K562 (cell line): ENCODE data around the gene MAP2K7. TPM values are rescaled to one million over a fixed set of nuclear protein-coding genes. Genes with fewer than 3 reads are reported as not detected.

Experiments used
- ATAC-seq: fragments of 200-7000 bp; cut with Tn5 transposase; 3 replicates; pipeline ENCODE4 v1.9.1; 2020; ENCODE audit warnings: moderate library complexity
- BruUV-seq: library from RNA; stranded (reverse); fragments of 400-500 nt; replicated peaks from 2 replicates; lab custom pipeline; 2021; lab: Mats Ljungman, UMichigan
- CTCF ChIA-PET: fragments of 300-600 bp; formaldehyde crosslinking; extraction: SDS; loops from one replicate; lab custom pipeline; 2021; ENCODE audit warnings: low intra/inter-chr PET ratio; lab: Yijun Ruan, JAX
- POLR2A ChIA-PET: fragments of 300-600, 350-650 bp; sonication (Branson Sonifier 250); formaldehyde crosslinking; extraction: SDS; loops from one replicate; lab custom pipeline; 2021; ENCODE audit warnings: antibody characterized with exemption, inconsistent platforms; lab: Yijun Ruan, JAX
- DNase-seq, 4 experiments: peaks; one replicate each; pipeline versions ENCODE4 v3.0.0 to v3.0.0-alpha.2; 2011 to 2018; ENCODE audit warnings: low spot score in 3 of 4, mixed read lengths in 3 of 4; ENCODE audit errors: extremely low read depth in 1 of 4
- FAIRE-seq: peaks from 2 replicates; lab custom pipeline; 2011; peaks lifted over from hg19 to GRCh38; lab: Jason Lieb, UNC
- H2AFZ ChIP-seq: 2 replicates; pipeline ENCODE4 v1.6.0; 2011; ENCODE audit warnings: low read depth, low read length, control low read depth, inconsistent platforms
- H3K27ac ChIP-seq: fragments of 200-600 bp; 3 replicates; pipeline ENCODE4 v1.8.0; 2011; ENCODE audit warnings: low read depth, mild to moderate bottlenecking, control low read depth, inconsistent platforms, low read length, moderate library complexity, mixed read lengths; ENCODE audit errors: extremely low read depth
- H3K27me3 ChIP-seq, 2 experiments: fragments of 300-600 bp in 1 of 2; 2 replicates in 1 of 2; 3 replicates in 1 of 2; pipeline versions ENCODE4 v1.6.0 to v1.8.0; 2011; ENCODE audit warnings: inconsistent platforms in 2 of 2, low read length in 2 of 2, mild to moderate bottlenecking in 1 of 2, mixed read lengths in 1 of 2, moderate library complexity in 1 of 2; ENCODE audit not compliant: control insufficient read depth in 2 of 2, insufficient read depth in 2 of 2
- H3K36me3 ChIP-seq: fragments of 300-600 bp; 3 replicates; pipeline ENCODE4 v1.8.0; 2011; ENCODE audit warnings: mild to moderate bottlenecking, low read length, inconsistent platforms; ENCODE audit not compliant: control insufficient read depth, insufficient read depth
- H3K4me1 ChIP-seq, 2 experiments: fragments of 200-600 bp in 1 of 2; replicated peaks in 1 of 2; 2 replicates in 1 of 2; 3 replicates in 1 of 2; pipeline versions ENCODE4 v1.5.1 to v1.8.0; 2011; ENCODE audit warnings: inconsistent platforms in 2 of 2, low read length in 2 of 2, mild to moderate bottlenecking in 1 of 2, mixed read lengths in 1 of 2, moderate library complexity in 1 of 2; ENCODE audit not compliant: control insufficient read depth in 2 of 2, insufficient read depth in 2 of 2
- H3K4me2 ChIP-seq: 2 replicates; pipeline ENCODE4 v1.6.1; 2011; ENCODE audit warnings: low read length, control low read depth, inconsistent platforms, mixed read lengths; ENCODE audit not compliant: insufficient read depth
- H3K4me3 ChIP-seq: fragments of 200-600 bp; sonication (generic), shearing (Covaris generic); 2 replicates; pipeline ENCODE4 v1.5.1; 2016; ENCODE audit warnings: control low read depth, inconsistent platforms
- H3K79me2 ChIP-seq: fragments of 200-600 bp; 3 replicates; pipeline ENCODE4 v1.8.0; 2011; ENCODE audit warnings: low read length, inconsistent platforms; ENCODE audit not compliant: control insufficient read depth, insufficient read depth
- H3K9ac ChIP-seq, 2 experiments: 2 replicates each; pipeline versions ENCODE4 v1.6.0 to v1.6.1; 2011; ENCODE audit warnings: low read depth in 2 of 2, low read length in 2 of 2, control low read depth in 1 of 2, inconsistent platforms in 1 of 2, mild to moderate bottlenecking in 1 of 2, mixed read lengths in 1 of 2; ENCODE audit not compliant: insufficient read depth in 1 of 2
- H3K9me1 ChIP-seq: one replicate; pipeline ENCODE4 v1.6.0; 2011; ENCODE audit warnings: inconsistent platforms, mild to moderate bottlenecking, low read length, moderate library complexity; ENCODE audit not compliant: control insufficient read depth, insufficient read depth
- H3K9me3 ChIP-seq: replicated peaks from 2 replicates; pipeline ENCODE4 v1.5.1; 2011; ENCODE audit warnings: low read depth, low read length, inconsistent platforms; ENCODE audit not compliant: control insufficient read depth, insufficient read depth
- H4K20me1 ChIP-seq: replicated peaks from 2 replicates; pipeline ENCODE4 v1.6.1; 2011; ENCODE audit warnings: low read length, inconsistent platforms, mixed read lengths; ENCODE audit not compliant: control insufficient read depth, insufficient read depth
- CBX2 ChIP-seq: fragments of 200-600 bp; sonication (generic); IDR thresholded peaks from one replicate; pipeline ENCODE4 v1.6.1; 2012; ENCODE audit warnings: mild to moderate bottlenecking, low read length, inconsistent platforms; ENCODE audit not compliant: insufficient read depth, poor library complexity, severe bottlenecking
- E2F5 ChIP-seq: sonication (generic); formaldehyde crosslinking; IDR thresholded peaks from 2 replicates; pipeline ENCODE4 v1.8.0; 2022; ENCODE audit warnings: mild to moderate bottlenecking, missing genetic modification reagents
- HDAC1 ChIP-seq, 2 experiments: fragments of 450-650 bp; IDR thresholded peaks; 2 replicates each; pipeline ENCODE4 v1.6.1; 2016 to 2017; ENCODE audit warnings: inconsistent platforms in 1 of 2, mild to moderate bottlenecking in 1 of 2, moderate library complexity in 1 of 2
- HMGN3 ChIP-seq: IDR thresholded peaks from 2 replicates; pipeline ENCODE4 v1.6.1; 2011; ENCODE audit warnings: borderline replicate concordance, low read depth, mild to moderate bottlenecking, mixed read lengths, low read length; ENCODE audit not compliant: insufficient read length; ENCODE audit errors: extremely low read depth
- HNRNPUL1 ChIP-seq: fragments of 200-400 bp; formaldehyde crosslinking; IDR thresholded peaks from 2 replicates; pipeline ENCODE4 v1.6.1; 2017; ENCODE audit warnings: low read length
- HSF4 ChIP-seq: fragments of 250-450 bp; sonication (Bioruptor Pico); IDR thresholded peaks from 2 replicates; pipeline ENCODE4 v2.1.2; 2022; ENCODE audit warnings: mild to moderate bottlenecking, moderate library complexity, borderline replicate concordance
- MIER1 ChIP-seq: fragments of 450-650 bp; IDR thresholded peaks from 2 replicates; pipeline ENCODE4 v1.6.1; 2016; ENCODE audit warnings: antibody characterized with exemption, mild to moderate bottlenecking, low read depth
- SRSF9 ChIP-seq: fragments of 200-400 bp; formaldehyde crosslinking; IDR thresholded peaks from 2 replicates; pipeline ENCODE4 v1.6.1; 2017; ENCODE audit warnings: low read depth, low read length, borderline replicate concordance
- ZBTB17 ChIP-seq: fragments of 450-650 bp; formaldehyde crosslinking; IDR thresholded peaks from 2 replicates; pipeline ENCODE4 v1.4.0; 2020; ENCODE audit warnings: mild to moderate bottlenecking
- ZNF277 ChIP-seq: fragments of 250-450 bp; sonication (Bioruptor Pico); IDR thresholded peaks from 2 replicates; pipeline ENCODE4 v1.8.0; 2022; ENCODE audit warnings: inconsistent platforms, mild to moderate bottlenecking, moderate library complexity, borderline replicate concordance
- ZNF324 ChIP-seq: fragments of 250-450 bp; sonication (Bioruptor Pico); IDR thresholded peaks from 2 replicates; pipeline ENCODE4 v1.4.0; 2020; ENCODE audit warnings: mild to moderate bottlenecking
- ZNF398 ChIP-seq: fragments of 250-450 bp; sonication (Bioruptor Pico); IDR thresholded peaks from 2 replicates; pipeline ENCODE4 v1.8.0; 2021; ENCODE audit warnings: moderate library complexity, mild to moderate bottlenecking, inconsistent platforms
- ZNF586 ChIP-seq: fragments of 450-650 bp; formaldehyde crosslinking; conservative IDR thresholded peaks from 2 replicates; pipeline ENCODE4 v1.4.0; 2020; ENCODE audit warnings: mild to moderate bottlenecking, moderate library complexity
- ZNF668 ChIP-seq: fragments of 250-450 bp; sonication (Bioruptor Pico); IDR thresholded peaks from 2 replicates; pipeline ENCODE4 v1.8.0; 2022; ENCODE audit warnings: mild to moderate bottlenecking, inconsistent platforms
- WGBS: fragments of 100-300 bp; shearing (Covaris generic); methylation state at CpG from one replicate; pipeline ENCODE4 v1.1.6; 2016; ENCODE audit warnings: low coverage, mixed read lengths; ENCODE audit not compliant: insufficient coverage; ENCODE audit errors: missing lambda C conversion rate; 5-methylcytosine and 5-hydroxymethylcytosine counted together
- in situ Hi-C: fragments of 300-500 bp; cut with MboI; formaldehyde crosslinking; loops from 4 replicates; pipeline ENCODE4 v1.15.0; 2018; ENCODE audit warnings: inconsistent platforms, mixed read lengths
- intact Hi-C: fragments of 100-400 bp; cut with micrococcal nuclease; formaldehyde crosslinking; loops from 2 replicates; pipeline ENCODE4 v1.14.2; 2022
- polyA plus RNA-seq, 8 experiments: library from polyadenylated mRNA; depleted of rRNA in 4 of 8; stranded (reverse) in 5 of 8; unstranded in 3 of 8; fragments of >200 nt; fragmentation: Nextera tagmentation in 2 of 8; fragmentation: Illumina TruSeq in 1 of 8; extraction: Ambion mirVana in 2 of 8; extraction: Trizol in 1 of 8; gene quantifications; 2 replicates each; pipeline versions ENCODE4 v1.2.1 to v1.2.3, GENCODE V29; 2011 to 2014; ENCODE audit warnings: inconsistent platforms in 1 of 8, missing spikeins in 1 of 8
- total RNA-seq, 7 experiments: library from RNA; depleted of rRNA in 6 of 7; stranded (reverse); fragments of >200 nt in 6 of 7; fragmentation: Illumina TruSeq in 2 of 7; extraction: Trizol in 2 of 7; gene quantifications; 2 replicates each; pipeline versions ENCODE4 v1.2.1 to v1.2.3, GENCODE V29; 2011 to 2021; ENCODE audit warnings: low replicate concordance in 1 of 7

The MAP2K7 gene
- total and polyA plus RNA-seq, 9 of the 15 experiments (the other 6 are each of a cell fraction or from before 2014, with no cell fraction given), result 0.51 to 45.8 (median 14.1) TPM

GRCh38 chr19:7874897-7875273, 28.8 kb upstream of the MAP2K7 start:
- no peaks in the 10 kb centered on the region for H3K79me2 ChIP-seq
- no peaks in the 10 kb centered on the region for H3K9me1 ChIP-seq
- H3K4me3 ChIP-seq, result no peak overlapping the region
- FAIRE-seq (no peak), ATAC-seq (no peak), DNase-seq (no peak)
- CTCF ChIA-PET, result interaction anchor here (0.6 kb wide), 1 partner anchor 21 kb away, joined by 3 read pairs; no protein-coding TSS in a partner anchor
- H3K27ac ChIP-seq, result no peak overlapping the region
- H3K9me3 ChIP-seq, result no peaks in the 10 kb centered on the region
- intact Hi-C loops (loop anchor here (5.0 kb wide), 1 partner anchor 47 kb away; the partner anchor contains the start of gene SNAPC2), in situ Hi-C loops (no loop called here)
- WGBS, result 65% methylated on average over 11 of the region's 12 CpGs
- no peaks in the 10 kb centered on the region for H3K36me3 ChIP-seq
- no TSS peak for BruUV-seq
- H3K4me2 ChIP-seq, result no peak overlapping the region; the same call in 1 of the 2 replicates
- peaks cover 13% of the 10 kb centered on the region for H4K20me1 ChIP-seq
- no peak overlapping the region for H2AFZ ChIP-seq
- TF ChIP-seq HSF4 (CRISPR knock-in tag), result no peak
- no peak for TF ChIP-seq HMGN3
- TF ChIP-seq E2F5, result no peak
- no peak for TF ChIP-seq ZNF277 (CRISPR knock-in tag)
- no peak for TF ChIP-seq MIER1
- TF ChIP-seq ZNF324 (CRISPR knock-in tag), result no peak
- no peak for TF ChIP-seq HDAC1 (IDR thresholded peaks at IDR 0.05)
- TF ChIP-seq CBX2, result no peak
- TF ChIP-seq ZNF668, result no peak
- TF ChIP-seq HNRNPUL1, result no peak
- TF ChIP-seq ZNF398, result no peak
- TF ChIP-seq ZBTB17, result no peak
- no peak for TF ChIP-seq ZNF586 (CRISPR knock-in tag)
- TF ChIP-seq SRSF9, result no peak
- TF ChIP-seq, all 486 proteins: peak for 0
- no peaks in the 10 kb centered on the region; a peak in 1 of 5 replicates for H3K27me3 ChIP-seq
- no peak overlapping the region for H3K9ac ChIP-seq
- POLR2A ChIA-PET, result no interaction called here
- peaks cover 17 to 64% of the 10 kb centered on the region in 2 experiments; a peak in 4 of 5 replicates for H3K4me1 ChIP-seq
